Activated CD4-positive, alpha-beta T cell treated with anti-CD3 and anti-CD28 coated beads, Interleukin-2, amount 50 U/mL, for 24 hours (primary cell): ENCODE results near the gene TMEM167A.

Experiments used
- DNase-seq, 2 donors: peaks; one replicate each; pipeline ENCODE4 v3.0.0-alpha.2; 2020; ENCODE audit warnings: low read depth in 1 of 2, low spot score in 1 of 2

Gene TMEM167A, protein sequence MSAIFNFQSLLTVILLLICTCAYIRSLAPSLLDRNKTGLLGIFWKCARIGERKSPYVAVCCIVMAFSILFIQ

GRCh38 chr5:83076742-83077661 is at the start of gene TMEM167A, which contains the start of gene XRCC4:
TSS of gene TMEM167A (minus strand) at chr5:83077394. CDS start at chr5:83077323, 71 bp downstream.
TSS of gene XRCC4 (plus strand) at chr5:83077547. CDS start at chr5:83104920, 27,373 bp downstream.
- DNase-seq = peak; percentile 73 to 96

DNA sequence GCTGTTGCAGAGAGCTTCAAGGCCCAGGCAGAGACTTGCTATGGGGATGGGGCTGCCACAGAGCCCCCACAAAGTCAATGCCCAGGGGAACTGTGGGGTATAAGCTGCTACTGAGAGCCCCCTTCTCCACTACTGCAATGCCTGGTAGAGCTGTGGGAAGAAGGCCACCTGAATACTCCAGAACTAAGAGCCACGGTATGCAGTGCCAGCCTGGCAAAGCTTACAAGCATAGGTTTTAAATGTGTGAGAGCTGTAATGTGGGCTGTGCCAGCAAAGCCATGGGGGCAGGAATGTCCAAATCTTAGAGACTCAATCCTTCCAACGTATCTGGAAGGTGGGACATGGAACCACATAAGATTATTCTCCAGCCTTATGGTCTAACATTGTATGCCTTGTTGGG is 49.3 kb upstream of the TMEM167A start:
- no peak for DNase-seq

DNA sequence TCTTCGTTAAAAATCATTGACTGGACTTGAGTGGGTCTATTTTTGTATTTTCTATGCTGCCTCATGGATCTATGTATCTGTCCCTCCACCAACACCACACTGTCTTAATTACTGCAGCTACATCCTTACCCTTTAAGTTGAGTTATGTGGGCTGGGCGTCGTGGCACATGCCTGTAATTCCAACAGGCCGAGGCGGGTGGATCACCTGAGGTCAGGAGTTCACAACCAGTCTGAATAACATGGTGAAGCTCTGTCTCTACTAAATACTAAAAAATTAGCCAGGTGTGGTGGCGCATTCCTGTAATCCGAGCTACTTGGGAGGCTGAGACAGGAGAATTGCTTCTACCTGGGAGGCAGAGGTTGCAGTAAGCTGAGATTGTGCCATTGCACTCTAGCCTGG is 48.4 kb upstream of the TMEM167A start:
- no peak for DNase-seq

GRCh38 chr5:83124593-83124992 is 47.4 kb upstream of the TMEM167A start:
- DNase-seq = no peak

GRCh38 chr5:83118976-83119375 is 41.8 kb upstream of the TMEM167A start:
- no peak for DNase-seq

- DNase-seq = no peak
Observed at GRCh38 chr5:83118471-83118870, 41.3 kb upstream of the TMEM167A start.

DNA sequence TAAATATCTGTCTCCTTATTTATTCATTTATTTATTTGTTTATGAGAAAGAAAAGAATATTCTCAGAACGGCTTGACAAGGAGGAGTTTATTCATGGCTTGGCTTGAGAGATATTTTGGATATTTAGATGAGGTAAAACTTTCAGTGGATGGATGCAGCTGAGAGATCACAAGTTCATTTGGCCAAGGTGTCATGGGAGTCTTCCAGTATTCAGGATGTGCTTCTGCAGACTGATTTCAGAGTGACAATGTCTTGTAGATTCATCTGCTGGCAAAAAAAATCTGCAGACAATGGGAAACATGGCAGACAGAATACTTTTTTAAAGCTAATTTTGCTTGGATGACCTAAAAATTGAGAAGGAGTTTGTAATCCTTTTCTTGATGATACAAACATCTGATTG is 38.6 kb upstream of the TMEM167A start:
- no peak for DNase-seq

- DNase-seq = no peak
Observed at GRCh38 chr5:83109380-83109779, 32.2 kb upstream of the TMEM167A start.

DNA sequence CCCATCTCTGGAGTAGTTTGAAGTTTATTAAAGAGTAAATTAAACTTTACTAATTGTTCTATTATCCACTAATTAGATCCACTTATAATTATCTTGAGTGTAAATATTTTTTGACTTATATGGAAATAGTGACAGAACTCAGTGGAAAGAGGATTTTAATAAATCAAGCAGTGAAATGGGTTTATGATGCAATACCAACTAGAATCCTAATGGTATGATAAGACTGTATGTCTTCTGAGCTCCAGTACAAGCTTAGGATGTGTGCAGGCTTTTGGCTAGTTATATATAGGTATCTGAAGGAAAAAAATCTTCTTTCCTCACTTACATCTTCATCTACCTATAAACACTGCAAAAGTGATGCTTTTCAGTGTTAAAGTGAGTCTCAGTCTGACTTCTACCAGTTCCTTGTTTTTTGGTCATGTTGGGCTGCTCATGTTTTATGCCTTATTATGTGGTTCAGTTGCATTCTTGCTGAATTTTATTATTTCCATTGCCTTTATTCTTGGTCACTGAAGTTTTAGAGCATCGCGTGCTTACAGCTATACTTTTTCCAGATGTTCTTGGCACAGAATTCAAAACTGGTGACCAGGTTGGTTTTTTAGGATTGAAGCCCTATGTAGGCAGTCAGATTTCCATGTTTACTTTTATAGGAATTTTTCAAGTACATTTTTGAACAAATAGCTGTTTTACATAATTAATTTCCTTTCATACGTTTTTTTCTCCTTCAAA is 30.7 kb upstream of the TMEM167A start:
- DNase-seq = no peak

- no peak for DNase-seq
Observed at GRCh38 chr5:83104021-83104420, 26.8 kb upstream of the TMEM167A start.

- no peak for DNase-seq
Observed at GRCh38 chr5:83102364-83102980, 25.3 kb upstream of the TMEM167A start.

DNA sequence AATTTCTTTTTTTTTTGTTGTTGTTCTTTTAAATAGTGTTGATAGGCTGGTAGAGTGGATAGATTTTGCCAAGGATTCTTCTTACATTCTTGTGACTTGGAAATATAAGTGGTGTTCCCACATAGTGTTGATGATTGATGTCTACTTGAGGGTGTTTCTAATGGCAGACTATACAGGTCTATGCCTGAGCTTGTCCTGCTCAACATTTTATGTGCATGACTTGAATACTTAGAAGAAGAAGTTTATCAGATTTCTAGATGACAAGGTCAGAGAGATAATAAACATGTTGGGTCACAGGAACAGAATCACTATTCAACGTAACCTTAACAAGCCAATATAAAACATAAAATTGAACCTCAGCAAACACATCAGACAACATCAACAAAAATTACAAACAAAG is 24.3 kb upstream of the TMEM167A start:
- no peak for DNase-seq

- no peak for DNase-seq
Observed at GRCh38 chr5:83099445-83099844, 22.3 kb upstream of the TMEM167A start.

GRCh38 chr5:83099001-83099400 is 21.8 kb upstream of the TMEM167A start:
- no peak for DNase-seq

- DNase-seq = no peak
Observed at GRCh38 chr5:83097689-83098231, 20.6 kb upstream of the TMEM167A start.

GRCh38 chr5:83096660-83097339 is 19.6 kb upstream of the TMEM167A start:
- DNase-seq = no peak

- no peak for DNase-seq
Observed at GRCh38 chr5:83095957-83096539, 18.9 kb upstream of the TMEM167A start.

DNA sequence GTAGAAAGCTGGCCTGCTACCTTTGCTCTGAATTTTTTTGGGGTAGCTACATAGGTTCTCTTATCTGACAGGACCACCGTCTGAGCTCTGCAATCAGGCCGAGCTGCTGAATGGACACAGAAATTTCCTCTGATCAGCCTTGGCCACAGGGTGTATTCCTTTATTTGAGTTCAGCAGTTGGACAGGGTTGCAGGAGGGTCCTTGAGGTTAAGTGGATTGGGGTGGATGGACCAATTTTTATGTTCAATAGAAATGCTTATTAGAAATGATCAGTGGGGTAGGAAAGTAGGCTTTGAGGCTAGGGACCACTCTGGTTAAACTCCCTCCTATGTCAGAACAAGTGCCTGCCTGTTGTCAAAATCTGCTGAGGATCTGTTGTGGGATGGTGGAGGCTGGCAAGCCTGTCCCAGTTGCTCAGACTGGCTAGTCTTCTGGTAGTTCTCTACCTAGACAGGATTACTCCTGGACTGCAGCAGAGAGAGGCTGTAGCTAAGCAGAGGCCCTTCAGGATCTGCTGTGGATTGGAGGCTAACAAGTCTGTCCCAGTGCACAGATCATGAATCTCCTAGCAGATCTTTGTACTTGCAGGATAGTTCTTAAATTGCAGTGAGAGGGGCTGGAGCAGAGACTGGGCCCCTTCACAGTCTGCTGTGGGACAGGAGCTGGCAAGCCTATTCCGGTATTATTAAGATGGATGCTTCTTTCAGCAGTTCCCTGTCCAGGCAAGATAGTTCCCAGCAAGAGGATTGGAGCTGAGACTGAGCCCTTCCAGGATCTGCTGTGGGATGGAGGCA is 18.2 kb upstream of the TMEM167A start:
- DNase-seq = no peak

DNA sequence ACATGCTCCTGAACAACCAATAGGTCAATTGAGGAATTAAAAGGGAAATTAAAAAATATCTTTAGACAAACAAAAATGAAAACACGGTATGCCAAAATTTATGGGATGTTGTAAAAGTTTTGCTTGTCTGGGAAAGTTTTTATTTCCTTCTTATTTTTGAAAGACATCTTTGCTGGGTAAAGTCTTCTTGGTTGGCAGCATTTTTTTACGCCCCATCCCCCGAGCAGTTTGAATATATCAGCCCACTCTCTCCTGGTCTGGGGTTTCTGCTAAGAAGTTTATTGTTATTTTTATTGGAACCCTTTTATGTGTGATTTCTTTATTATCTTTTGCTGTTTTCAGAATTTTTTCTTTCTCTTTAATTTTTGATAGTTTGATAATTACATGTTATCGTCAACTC is 16.5 kb upstream of the TMEM167A start:
- no peak for DNase-seq

DNA sequence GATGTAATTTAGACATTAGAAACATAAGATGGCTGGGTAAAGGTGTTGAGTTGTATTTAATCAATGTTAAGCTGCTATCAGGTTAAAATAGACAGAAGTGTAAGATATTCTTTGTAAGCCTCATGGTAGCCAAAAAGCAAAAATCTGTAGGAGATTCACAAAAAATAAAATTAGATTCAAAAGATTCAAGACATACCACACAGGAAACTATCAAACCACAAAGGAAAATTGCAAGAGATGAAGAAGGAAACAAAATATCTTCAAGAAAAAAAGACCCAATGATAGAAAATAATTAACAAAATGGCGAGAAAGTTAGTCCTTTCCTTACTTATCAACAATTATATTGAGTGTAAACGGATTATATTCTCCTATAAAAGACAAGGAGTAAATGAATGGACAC is 15.4 kb upstream of the TMEM167A start:
- DNase-seq = no peak
